NCI-H2107 treated with DMSO at 0.1 percent for 48 hours (cell line): ENCODE data around the gene ARMC7.
"Not testable (repeated sequence)": the region's sequence is repeated elsewhere in the genome, so short reads cannot be mapped to it uniquely, and the experiment has no call there.

ENCODE experiments used
- DNase-seq: peaks from one replicate; lab custom pipeline; 2025; ENCODE audit not compliant: unreplicated experiment; lab: John Stamatoyannopoulos, UW

ARMC7 gene

DNA sequence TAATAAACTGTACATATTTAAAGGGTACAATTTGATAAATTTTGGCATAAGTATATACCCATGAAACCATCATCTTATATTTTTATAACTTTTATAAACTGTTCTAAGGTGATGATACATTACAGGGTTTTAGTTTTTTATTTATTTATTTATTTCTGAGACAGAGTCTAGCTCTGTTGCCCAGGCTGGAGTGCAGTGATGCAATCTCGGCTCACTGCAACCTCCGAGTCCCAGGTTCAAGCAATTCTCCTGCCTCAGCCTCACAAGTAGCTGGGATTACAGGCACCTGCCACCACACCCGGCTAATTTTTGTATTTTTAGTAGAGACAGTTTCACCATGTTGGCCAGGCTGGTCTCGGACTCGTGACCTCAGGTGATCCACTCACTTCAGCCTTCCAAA lies 18.2 kb downstream of the ARMC7 start:
- not testable (repeated sequence) for DNase-seq

DNA sequence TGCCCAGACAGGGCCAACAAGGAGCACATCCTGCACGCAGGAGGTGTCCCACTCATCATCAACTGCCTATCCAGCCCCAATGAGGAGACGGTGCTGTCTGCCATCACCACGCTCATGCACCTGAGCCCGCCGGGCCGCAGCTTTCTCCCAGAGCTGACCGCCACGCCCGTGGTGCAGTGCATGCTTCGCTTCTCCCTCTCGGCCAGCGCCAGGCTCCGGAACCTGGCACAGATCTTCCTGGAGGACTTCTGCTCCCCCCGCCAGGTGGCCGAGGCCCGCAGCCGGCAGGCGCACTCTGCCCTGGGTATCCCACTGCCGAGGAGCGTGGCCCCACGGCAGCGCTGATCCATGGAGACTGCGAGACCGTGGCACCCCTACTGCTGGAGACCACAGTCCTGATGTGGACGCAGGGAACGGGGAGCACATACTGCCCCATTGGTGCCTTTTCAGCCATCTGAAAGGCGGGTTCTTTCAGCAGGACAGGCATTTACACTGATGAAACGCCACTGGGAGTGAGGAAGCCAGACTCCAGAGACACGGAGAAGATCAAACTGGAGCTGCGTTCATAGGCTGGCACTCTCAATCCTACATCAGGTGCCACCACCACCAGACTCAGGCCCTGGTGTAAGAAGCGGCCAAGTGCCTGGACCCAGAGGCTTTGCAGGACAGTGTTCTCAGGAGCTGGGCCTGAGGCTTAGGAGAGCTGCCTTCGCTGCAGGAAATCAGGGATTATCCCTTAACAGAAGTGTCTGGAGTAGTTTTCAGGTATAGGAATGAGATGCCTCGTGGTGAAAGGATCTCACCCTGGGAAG lies 19.1 kb downstream of the ARMC7 start:
- no peak for DNase-seq

DNA sequence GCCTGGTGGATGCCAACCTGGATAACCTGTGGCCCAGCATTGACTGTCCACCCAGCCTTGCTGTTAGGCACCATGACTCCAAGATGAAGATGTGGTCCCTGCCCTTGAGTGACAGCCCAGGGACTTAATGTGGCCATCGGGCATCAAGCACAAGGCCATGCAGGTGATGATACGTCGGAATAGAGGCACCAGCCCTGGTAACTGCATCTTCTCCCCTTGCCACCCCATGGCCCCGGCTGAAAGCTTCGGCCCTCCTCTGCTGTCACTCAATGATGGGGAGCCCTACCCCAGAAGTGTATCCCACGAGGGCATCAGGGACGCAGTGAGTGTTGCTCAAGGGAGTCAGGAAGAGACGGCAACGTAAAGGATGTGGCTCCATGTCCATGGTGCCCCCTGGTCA lies 19.8 kb downstream of the ARMC7 start:
- no peak for DNase-seq

DNA sequence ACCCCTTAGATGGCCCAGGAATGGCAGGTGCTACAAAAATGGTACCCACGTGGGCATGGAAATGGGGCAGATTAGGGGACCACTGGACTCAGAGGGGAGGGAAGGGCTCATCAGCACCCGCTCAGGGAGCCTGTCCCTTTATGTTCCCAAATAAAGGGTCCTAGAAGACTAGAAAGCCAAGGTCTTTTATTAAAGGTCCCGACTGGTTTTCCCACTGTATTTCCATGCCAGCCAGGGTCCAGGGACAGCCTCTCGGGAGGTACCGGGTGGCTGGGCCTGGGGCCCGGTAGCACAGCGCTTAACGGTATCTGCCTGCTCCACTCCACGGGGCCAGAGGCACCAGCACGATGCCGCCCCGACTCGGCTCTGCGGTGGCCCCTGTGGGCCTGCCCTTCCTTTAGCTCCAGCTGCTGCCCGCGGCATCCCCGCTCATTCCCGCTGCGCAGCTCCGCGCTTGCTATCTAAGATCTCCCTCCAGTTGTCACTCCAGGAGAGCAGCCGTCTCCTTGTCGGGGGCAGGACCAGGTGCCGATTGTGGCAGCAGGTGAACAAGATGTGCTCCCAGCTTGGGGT lies 20.4 kb downstream of the ARMC7 start:
- DNase-seq, result no peak

DNA sequence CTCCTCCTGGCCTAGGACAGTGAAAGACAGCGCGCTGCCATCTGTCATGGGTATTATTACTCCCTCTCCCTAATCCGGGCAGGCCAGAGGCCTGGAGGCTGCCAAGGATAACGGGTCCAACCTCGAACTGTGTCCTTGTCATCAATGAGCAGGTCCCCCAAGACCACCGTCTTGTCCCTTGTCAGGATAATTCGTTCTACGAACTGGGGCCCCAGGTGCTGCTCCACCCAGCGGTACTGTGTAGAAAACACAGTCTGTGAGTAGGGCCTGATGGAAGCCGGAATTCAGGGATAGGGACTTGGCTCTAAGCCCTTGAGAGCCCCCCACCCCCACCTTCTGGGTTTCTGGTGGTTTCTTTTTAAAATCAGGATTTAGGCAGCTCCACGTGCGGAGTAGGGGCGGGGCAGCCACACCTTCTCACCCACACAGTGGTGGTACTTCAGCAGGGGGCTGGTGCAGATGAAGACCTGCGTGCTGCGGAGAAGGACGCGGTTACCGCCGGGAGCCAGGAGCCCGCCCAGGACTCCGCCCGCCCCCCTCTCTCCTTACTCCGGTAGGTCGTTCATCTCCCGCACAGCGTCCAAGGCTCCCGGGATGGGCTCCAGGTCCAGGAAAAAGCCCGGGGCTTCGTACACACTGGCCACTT lies 21.0 kb downstream of the ARMC7 start:
- DNase-seq, result no peak

DNA sequence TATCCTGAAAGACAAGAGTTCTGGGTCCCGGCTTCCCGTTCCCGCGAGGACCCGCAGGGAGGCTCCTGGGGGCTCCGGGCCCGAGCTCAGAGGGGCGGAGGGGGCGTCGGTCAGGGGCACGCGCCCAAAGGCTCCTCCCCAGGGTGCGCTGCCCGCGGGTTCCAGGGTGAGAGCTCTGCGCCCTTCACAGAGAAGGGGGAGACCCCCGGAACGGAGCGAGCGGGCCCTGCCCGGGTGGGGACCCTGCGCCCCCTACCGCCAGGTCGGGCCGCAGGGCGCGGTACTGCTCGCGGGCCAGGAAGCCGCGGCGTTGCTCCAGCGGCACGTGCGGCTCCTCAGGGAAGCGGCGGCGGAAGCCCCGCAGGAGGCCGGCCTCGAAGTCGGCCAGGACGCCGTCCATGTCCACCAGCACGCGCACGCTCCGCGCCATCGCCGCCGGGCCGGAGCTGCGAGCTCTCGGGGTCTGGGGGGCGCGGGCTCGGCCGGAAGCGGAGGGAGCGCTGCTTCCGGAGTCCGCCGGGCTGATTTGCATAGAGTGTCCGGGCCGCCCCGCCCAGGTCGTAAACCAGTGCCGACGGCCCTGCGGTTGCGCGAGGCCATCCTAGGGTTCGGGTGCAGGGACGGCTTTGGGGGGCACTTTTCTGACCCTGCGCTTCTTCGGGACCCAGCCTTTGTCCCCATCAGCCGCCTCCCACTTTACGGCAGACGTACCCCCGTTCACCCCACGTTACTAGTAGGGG lies 21.7 kb downstream of the ARMC7 start, which contains the start of gene NT5C:
Gene NT5C (minus strand): TSS at position 465 of the 740 bp plus-strand sequence. CDS start 35 bp downstream, at position 430.
- DNase-seq, result no peak

DNA sequence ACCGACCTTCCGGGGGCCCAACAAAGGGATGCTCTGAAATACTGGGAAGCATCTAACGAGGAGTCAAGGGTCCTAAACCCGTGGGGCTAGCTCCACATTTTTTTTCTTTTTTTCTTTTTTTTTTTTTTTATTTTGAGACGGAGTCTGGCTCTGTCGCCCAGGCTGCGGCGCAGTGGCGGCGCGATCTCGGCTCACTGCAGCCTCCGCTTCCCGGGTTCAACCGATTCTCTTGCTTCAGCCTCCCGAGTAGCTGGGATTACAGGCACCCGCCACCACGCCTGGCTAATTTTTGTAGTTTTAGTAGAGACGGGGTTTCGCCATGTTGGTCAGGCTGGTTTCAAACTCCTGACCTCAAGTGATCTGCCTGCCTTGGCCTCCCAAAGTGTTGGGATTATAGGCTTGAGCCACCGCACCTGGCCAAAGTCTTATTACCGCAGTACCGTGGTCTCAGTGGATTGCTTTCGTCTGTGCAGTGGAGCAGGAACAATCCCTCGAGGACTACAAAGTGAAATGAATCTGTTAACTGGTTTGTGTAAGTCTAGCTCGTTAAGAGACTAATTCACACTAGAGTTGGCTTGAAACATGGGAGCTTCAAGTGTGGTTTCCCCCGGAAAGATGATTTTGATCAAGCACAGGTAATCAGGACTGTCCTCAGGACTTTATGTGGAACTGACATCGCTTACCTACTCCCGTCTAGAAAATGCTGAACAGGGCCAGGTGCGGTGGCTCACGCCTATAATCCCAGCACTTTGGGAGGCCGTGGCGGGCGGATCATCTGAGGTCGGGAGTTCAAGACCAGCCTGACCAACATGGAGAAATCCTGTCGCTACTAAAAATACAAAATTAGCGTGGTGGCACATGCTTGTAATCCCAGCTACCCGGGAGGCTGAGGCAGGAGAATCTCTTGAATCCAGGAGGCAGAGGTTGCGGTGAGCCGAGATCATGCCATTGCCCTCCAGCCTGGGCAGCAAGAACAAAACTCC lies 22.5 kb downstream of the ARMC7 start:
- not testable (repeated sequence) for DNase-seq

DNA sequence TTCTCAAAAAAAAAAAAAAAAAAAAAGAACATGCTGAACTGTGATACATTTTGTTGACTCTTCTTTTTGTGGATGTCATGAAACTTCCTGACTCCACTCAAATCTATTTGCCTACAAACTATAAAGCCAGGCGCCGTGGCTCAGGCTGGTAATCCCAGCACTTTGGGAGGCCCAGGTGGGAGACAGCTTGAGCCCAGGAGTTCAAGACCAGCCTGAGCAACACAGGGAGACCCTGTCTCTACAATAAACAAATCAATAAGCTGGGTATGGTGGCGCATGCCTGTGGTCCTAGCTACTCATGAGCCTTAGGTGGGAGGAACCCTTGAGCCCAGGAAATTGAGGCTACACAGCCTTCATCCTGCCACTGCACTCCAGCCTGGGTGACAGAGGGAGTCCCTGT lies 23.2 kb downstream of the ARMC7 start:
- DNase-seq, result no peak

DNA sequence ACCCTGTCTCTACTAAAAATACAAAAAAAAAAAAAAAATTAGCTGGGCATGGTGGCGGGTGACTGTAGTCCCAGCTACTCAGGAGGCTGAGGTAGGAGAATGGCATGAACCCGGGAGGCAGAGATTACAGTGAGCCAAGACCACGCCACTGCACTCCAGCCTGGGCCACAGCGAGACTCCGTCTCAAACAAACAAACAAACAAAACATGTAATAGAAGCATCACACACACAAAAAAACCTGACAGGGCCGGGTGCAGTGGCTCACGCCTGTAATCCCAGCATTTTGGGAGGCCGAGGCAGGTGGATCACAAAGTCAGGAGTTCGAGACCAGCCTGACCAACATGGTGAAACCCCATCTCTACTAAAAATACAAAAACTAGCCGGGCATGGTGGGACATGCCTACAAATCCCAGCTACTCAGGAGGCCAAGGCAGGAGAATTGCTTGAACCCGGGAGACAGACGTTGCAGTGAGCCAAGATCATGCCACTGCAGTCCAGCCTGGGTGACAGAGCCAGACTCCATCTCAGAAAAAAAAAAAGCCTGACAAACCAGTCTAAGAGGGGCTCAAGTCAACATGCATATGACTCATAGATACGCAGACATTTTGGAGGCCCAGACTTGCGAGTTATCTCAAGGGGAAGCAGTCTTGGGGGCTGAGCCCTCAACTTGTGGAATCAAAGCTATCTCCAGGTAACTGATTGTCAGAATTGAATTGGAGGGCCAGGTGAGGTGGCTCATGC lies 24.0 kb downstream of the ARMC7 start:
- not testable (repeated sequence) for DNase-seq

DNA sequence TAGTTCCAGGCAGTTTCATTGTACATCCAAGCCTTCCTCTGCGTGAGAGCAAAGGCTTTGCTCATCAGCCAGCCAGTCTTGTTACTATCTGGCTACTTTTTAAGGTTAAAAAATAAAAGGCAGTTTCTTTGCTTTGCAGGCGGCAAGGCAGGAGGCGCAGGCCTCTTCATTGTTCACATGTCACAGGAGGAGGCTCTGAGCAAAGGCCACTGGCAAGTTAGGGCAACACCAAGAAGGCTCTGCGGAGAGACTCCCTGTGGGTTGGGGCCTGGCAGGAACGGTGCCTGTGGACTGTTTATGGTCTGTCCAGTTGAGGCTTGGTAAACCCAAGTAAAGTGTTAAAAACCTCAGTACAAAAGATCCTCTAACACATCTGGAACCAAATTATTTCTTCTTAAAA lies 25.7 kb downstream of the ARMC7 start:
- DNase-seq, result no peak

DNA sequence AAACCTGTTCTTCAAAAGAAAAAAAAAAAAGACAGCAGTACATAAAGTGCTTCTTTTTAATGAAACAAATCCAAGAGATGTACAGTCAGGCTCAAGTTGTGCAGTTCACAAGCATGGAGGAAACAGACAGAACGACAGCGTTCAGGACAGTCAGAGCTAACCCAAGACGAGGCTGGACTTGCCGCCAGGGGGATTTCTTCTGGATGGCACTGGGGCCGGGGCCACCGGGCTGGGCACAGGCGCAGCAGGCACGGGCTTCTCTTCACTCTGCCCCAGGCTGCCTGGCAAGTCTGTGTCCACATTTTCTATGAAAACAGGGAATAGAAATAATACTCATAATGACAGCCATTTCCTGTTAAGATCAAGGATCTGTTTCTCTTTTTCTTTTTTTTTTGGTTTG lies 26.2 kb downstream of the ARMC7 start:
- no peak for DNase-seq

DNA sequence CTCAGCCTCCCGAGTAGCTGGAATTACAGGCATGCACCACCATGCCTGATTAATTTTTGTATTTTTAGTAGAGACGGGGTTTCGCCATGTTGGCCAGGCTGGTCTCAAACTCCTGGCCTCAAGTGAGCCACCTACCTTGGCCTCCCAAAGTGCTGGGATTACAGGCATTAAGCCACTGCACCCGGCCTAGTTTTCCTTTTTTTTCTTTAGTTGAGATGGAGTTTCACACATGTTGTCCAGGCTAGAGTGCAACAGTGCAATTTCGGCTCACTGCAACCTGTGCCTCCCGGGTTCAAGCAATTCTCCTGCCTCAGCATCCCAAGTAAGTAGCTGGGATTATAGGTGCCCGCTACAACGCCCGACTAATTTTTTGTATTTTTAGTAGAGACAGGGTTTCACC lies 28.0 kb downstream of the ARMC7 start:
- not testable (repeated sequence) for DNase-seq

DNA sequence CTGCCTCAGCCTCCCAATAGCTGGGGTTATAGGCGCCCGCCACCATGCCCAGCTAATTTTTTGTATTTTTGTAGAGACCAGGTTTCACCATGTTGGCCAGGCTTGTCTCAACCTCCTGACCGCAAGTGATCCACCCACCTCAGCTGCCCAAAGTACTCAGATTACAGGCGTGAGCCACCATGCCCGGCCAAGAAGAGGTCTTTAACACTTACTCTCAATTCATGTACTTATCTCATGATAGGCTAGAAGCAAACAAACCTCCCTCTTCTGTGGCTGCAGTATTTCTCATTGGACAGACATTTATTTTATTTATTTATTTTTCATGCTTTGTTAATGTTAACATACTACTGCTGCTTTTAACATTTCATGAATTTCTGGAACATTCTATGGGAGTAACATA lies 28.8 kb downstream of the ARMC7 start:
- DNase-seq, result no peak

DNA sequence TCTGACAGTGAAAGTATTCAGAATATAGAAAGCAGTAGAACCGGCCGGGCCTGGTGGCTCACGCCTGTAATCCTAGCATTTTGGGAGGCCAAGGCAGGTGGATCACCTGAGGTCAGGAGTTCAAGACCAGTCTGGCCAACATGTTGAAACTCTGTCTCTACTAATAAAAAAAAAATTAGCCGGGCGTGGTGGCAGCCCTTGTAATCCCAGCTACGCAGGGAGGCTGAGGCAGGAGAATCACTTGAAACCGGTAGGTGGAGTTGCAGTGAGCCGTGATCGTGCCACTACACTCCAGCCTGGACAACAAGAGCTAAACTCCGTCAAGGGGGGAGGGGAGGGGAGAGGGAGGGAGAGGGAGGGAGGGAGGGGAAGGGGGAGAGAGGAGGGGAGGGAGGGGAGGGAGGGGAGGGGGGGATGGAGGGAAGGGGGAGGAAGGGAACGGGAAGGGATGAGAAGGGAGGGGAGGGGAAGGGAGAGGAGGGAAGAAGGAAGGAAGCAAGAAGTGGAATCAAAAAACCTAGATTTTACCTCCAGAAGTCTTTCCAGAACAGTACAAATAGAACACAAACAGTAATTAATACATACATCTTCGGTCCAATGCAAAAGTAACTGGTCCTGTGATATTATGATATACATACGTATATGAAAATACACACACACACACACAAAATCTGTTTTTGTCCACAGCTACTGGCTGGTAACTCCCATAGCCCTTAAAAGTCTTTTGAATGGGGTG lies 32.6 kb downstream of the ARMC7 start:
- DNase-seq, result no peak

DNA sequence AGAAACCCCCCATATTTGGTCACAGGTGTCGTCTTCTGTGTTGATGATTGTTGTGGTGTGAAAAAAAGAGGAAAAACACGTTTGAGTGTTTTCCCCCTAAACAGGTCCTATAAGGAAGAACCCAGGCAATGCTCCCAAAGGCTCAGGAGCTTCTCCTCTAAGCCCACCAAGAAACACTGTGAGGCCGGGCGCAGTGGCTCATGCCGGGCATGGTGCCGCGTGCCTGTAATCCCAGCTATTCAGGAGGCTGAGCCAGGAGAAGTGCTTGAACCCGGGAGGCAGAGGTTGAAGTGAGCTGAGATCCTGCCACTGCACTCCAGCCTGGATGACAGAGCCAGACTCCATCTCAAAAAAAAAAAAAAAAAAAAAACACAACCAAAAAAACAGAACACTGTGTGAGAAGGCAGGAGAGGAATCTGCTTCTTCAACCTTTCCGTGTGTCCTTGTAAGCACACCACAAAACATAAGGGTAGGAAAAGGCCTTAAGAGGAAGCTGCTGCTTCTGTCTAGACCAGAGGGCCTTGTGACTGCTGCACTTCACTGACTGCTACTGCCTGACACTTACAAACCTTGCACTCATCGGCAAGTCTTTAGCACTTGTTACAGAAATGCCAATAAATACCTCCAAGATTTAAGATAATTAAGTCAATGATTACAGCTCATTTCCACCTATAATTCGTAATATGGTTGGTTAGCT lies 35.2 kb downstream of the ARMC7 start:
- DNase-seq, result no peak

DNA sequence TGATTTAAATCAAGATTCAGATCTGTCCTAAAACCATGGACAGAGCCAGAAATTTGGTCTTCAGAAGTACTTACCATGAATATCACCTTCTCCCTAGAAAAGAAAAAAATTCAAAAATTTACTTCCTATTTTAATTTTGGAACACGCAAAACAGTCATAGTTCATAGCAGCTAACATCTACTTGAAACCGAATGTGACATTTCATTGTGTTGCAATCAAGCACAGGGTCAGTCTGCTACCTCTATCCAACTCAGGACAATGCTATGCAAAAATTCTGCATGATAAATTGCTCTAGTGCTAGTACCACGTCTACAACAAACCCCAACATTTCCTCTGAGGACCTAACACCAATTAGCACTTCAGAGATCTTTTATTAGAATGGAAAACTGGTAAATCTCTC lies 36.8 kb downstream of the ARMC7 start:
- no peak for DNase-seq

DNA sequence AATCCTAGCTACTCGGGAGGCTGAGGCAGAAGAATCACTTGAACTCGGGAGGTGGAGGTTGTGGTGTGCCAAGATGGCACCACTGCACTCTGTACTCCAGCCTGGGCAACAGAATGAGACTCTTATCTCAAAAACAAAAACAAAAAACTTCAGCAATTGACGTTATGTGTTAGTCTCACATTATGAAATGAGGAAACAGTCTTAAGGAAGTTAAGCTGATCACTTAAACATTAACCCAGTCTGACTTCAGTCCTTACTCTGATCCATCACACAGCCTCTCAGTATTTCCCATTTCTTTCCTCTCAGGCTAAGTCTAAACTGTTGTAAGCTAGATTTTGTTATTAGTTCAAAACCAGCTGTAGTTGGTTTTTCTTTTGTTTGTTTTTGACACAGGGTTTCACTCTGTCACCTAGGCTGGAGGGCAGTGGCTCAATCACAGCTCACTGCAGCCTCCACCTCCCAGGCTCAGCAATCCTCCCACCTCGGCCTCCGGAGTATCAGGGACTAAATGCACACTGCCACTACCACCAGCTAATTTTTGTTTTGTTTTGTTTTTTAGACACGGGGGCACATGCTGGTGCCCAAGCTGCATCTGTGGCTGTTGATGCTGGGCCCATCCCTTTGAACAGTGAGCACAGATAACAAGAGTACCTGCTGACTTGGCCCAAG lies 38.2 kb downstream of the ARMC7 start:
- no peak for DNase-seq

DNA sequence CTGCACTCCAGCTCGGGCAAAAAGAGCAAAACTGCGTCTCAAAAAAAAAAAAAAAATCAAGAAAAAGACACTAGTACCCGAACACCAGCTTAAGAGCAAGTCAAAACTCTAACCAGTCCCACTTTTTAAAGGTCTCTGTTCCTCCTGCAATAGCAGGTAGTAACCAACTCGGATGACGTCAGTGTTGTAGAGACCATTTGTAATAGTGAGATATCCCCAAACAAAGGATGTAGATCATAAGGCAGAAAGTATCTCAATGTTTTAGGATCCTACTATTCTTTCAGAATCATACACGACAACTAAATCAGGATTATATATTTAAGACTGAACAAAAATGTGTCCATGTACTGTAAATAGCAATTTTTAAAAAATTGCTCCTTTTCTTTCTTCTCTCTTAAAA lies 42.2 kb downstream of the ARMC7 start:
- DNase-seq, result peak; percentile 49
